B cell (primary cell): ENCODE results near the gene LYSMD2.

Experiments
- CTCF ChIP-seq: fragments of 200-600 bp; IDR thresholded peaks from one replicate; pipeline ENCODE4 v1.8.0; 2022; ENCODE audit warnings: antibody characterized with exemption, mild to moderate bottlenecking
- EZH2 ChIP-seq: IDR thresholded peaks from 2 replicates; pipeline ENCODE4 v1.6.1; 2012; ENCODE audit warnings: borderline replicate concordance, low read depth, mild to moderate bottlenecking, moderate library complexity, low read length; ENCODE audit not compliant: insufficient read depth, poor library complexity, severe bottlenecking

GRCh38 chr15:51709031-51709430 lies 28.4 kb downstream of the LYSMD2 start:
- TF ChIP-seq CTCF = no peak
- no peak for TF ChIP-seq EZH2
